SK-N-DZ (cell line): ENCODE data around the gene USP2.

Experiments used
- DNase-seq: peaks from one replicate; pipeline ENCODE4 v3.0.0-alpha.2; 2015; ENCODE audit warnings: low spot score

The USP2 gene

DNA sequence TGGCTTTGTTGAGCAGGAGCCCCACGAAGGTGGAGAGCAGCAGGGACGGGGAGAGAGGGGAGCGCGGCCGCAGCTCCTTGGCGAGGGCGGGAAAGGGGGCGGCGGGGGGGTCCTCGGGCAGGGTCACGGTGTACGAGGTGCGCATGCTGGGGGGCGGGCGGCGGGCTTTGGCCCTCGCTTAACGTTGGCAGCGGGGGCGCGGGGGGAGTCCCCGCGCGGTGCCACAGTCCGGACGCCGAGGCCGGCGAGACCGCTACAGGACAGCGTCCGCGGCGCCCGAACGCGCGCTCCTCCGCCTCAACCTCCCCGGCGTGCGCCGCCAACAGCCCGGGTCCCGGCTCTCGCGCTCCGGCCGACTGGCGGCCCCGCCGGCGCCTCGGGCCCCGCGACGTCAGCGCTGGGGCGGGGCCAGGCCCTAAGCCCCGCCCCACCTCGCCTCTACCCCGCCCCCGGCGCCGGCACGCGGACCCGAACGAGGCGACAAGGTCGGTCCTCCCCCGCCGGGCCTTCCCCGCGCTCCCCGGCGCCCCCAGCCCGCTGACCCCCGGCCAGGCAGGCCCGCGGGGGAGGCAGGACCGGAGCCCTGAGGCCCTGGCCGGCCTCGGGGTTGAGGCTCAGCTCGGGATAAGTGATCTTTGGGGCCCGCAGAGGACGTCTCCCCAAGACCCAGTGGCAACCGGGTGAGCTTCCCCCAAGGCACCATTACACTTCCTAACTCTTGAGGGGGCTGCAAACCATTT is 17.5 kb downstream of the USP2 start:
- DNase-seq = no peak

DNA sequence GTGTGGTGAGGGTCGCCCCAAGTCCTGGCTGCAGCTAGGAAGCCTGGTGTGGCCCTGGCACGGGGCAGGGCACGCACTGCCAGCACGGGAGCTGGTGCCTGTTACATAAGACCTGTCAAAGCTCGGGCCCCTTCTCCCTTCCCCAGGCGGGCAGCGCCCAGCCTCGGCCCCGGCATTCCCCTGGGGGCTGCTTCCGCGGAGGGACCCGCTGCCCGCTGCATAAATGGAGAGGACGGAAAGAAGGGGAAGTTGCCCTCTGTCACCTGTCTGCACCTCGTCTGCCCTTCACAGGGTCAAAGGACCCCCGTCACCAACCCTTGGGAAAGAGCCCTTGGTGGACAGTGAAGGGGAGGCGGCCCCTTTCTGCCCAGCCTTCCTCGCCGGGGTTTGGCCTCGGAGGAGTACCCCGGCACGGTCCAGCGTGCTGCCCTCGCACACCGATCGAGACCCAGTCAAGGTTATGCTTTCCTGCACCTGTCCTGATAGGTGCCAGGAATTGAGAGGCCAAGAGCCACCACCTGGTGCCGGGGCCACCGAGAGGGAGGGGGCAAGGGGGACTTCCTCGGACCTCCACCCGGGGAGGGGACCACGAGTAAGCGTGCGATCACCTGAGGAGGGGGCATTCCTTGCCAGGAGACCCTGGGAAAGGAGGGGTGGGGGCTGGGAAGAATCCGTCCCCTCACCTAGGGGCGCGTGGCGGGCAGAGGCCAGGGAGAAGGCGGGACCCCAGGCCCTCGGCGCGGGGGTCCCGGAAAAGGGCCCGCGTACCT is 18.2 kb downstream of the USP2 start:
- DNase-seq = no peak

DNA sequence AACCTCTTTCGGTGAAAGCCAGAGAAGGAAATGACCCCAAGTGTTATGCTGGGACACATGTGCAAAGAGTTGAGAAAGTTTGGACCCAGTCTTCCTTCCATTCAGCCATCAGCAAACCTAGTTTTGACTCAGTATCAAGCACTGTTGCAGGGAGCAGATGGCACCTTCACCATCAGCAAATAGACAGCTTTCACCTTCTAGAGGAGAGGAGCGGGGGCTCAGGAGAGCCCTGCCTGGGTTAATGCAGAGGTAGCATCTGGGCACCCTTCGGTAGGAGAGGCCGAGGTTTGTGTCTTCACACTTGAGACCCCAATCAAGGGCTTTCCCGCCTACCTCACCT is 18.8 kb downstream of the USP2 start:
- DNase-seq = no peak

DNA sequence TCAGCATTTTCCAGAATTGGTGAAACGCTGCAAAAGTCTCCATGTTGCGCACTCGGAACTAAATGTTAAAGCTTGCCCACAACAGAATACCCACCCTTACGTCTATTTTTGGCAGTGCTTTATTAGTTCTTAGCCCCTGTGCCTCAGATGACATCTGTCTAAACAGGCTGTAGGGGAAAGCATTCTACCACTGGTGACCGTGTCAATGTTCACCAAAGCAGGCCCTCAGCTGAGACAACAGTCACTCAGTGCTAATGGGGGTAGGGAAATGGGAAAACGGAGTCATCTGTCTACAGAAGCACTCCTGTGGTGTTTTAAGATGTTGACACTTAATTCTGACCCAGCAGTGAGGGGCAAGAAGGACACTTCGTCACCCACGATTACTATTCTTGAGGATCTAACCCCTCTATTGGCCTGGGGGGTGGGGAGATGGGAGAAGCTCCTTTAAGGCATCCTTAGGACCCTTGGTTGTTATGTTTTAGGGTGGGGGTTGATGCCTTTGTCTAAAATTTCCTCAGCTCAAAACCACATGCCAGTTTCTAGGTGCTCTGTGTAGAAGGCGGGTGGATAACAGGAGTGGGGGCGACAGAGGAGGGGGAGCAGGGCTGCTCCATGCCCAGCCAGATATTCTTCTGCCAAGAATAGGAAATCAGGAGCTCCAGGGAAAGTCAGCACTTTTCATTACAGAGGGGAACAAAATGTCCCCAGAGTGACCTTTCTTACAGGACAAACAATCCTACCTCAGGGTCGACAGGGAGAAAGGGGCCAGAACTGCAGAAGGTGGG is 19.4 kb downstream of the USP2 start:
- DNase-seq = no peak

DNA sequence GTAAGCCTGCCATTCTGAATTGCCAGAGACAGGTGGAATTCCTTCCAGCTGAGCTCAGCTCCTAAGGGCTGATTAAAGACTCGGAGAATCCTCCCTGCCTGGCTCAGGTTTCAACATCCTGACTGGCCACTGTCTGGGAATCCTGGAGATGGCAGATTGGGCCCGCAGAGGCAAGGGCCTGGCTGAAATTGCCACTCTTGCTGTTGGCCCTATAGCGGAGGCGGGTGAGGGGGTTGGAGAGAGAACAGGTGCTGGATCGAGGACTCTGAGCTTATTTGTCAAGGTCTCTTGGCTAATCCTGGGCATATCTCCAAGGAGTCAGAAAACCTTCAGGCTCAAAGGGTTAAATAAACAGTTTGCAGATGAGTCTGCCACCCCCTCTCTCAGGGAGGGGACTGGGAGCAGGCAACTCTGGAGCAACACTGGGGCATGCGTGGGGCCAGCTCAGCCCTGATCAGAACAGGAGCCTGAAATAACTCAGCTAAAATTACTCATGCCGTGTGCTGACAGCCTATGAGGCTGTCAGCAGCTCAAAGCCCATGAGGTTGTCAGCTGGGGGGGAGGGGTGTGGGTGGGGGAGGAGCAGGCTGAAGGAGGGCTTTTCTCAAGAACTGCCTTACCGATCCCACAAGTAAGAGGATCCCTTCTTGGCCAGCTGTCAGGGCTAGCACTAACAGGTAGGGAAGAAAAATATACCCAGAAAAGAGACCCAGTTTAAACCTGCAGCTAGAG is 20.3 kb downstream of the USP2 start:
- peak; percentile 43 for DNase-seq

DNA sequence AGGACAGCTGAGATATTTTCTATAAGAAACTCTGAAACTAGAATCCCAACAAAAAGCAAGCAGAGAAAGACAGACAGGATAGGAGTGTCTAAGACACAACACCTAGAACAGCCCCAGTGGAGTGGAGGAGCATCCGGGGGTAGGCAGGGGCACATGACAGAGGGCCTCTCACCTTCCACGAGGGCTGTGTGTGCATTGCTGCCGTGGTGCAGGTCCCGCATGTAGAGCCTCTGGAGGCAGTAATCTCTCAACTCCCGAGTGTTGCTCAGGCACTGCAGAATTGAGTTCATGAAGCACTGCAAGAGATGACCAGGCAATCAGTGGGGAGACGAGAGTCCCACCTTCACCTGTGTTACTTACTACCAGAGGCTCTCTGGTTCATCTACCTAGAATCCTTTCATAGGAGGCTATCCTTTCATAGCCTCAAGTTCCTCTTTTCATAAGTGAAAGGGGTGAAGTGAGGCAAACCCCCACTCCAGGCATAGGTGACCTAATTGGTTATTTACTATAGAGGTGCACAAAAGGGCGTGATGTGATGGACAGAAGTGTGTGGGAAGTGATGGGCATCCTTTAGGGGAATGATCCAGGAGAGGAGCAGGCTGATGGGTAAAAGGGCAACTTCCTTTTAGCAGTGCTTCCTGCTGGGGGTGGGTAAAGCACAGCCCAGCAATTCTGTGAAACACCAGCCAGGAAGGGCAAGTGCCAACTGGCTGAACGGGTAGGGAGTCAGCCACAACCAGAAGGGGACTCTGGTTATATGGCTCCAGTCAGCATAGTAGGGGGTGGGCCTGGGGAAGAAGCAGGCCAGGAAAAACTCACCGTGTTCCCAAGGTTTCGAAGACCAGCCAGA is 21.9 kb downstream of the USP2 start:
- no peak for DNase-seq

DNA sequence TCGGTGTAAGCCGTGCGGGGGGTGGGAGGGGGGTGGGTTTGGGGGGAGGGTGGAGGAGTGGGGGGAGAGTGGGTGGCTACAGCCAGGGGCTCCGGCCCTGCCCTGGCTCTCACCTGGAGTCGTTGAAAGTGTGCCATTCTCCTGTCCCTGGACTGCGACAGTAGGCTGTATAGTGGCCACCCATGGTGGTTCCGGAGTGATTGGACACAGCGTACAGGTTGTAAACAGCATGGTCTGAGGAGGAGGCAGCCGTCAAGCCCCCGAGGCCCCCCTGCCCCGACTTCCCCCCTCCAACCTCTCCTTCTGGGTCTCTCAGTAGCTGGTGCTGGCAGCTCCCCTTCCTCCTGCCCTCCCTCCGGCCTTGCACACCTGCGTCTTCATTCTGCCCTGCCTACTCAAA is 24.4 kb downstream of the USP2 start:
- DNase-seq = no peak

DNA sequence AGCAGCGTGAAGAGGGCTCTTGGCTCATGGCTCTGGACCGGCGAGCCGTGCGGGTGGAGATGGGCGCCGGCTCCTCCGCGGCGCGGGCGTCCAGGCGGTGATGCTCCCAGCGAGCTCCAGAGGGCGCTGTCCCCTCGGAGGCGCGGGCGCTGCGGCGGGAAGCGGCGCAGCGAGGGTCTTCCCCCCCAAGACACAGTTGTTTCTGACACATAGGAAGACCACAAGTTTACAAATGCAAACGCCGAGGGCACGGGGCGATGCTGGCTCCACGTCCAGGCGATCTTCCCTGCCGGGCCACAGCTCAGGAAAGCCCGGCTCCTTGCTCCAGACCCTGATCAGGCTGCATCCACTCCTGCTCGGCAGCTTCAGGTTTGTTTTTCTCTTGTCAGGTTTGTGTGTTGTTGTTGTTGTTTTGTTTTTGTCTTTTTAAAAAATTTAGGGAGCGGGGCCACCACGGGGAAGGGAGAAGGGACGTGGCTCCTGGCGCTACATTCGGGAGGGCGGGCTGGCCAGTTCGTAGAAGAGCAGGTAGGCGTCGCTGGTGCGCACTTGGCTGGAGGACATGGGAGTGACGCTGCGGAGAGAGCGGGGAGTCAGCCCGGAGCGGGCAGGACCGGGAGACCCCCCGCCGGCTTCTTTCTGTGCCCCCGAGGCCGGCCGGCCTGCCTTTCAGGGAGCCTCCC is 25.0 kb downstream of the USP2 start:
- DNase-seq = no peak

DNA sequence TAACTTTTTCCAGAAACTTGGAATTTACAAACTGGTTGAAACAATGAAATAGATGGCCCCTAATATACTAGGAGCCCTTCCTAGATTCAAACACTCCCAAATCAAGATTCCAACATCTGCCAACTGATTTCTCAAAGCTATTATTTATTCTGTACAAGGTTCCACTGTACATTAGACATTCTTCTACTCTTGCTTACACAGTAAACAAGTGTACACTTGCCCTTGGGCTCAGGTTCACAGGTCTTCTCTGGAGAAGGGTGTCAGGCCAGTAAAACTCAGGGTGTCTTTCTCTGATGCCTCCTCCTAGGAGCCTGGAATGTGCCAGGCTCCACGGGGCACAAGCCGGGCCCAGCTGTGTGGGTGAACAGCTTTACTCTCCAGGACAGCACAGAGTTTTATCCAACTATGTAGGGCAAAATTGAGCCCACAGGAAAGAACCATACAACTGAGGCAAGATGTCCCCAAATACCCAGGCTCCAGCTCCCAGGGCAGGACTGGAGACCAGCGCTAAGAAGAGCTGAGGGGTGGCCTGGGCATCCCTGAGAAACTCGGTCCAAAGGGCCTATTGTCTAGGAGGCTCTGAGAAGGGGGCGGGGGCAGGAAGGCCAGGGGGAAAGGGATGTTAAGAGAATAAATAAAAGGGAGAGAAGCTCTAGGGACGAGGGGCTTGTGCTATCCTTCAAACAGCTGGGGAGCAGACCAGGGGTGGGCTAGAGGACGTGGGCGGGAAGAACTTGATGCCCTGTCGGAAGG is 26.2 kb downstream of the USP2 start:
- no peak for DNase-seq

DNA sequence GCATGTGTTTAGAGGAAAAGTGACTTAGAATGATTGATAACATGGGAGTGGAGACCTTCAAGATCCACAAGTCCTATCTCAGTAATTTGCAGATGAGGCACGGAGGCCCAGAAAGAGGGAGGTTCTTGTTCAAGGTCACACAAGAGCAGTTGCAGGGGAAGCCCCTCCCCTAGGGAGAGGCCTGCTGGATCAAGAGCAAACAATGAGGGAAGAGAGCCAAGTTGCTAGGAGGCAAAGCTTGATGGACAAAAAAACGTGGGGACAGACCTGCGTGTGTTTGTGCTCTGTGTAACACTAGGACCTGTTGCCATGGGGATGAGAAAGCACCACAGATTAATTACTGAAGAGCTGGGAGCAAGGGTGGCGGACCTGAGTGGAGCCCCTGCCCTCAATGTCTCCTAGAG is 28.6 kb downstream of the USP2 start:
- DNase-seq = no peak

DNA sequence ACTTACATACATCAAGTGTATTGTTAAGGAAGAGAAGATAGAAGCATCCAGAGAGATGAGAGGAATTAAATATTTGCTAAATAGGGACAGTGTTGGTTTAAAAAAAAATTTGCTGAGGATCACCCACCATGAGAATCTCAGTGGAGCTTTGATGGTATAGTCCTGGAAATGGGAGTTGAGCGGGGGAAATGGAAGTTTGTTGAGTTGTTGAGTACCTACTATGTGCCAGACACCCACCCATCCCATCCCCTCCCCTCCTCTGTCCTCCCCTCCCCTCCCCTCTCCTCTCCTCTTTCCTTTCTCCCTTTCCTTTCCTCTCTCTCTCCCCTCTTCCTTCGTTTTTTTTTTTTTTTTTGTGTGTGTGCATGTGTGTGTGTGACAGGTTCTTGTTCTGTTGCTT is 30.3 kb downstream of the USP2 start:
- no peak for DNase-seq

DNA sequence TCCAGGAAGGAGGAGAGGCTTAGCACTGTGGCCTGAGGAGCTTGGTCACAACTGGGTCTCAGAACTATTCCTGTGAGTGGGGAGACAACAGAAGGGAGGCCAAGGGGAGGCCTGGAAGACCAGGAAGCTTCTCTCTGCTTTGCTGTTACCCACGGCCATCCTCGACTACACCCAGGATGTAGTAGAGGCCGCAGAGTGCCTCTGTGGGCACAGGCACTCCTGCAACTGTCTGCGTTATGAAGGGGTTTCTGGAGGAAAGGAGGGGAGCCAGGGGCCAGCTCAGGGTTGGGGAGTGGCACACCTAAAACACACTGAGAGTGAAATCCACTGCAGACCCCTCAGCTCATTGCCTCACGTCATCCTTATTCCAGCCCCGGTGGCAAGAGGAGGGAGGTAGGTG is 31.2 kb downstream of the USP2 start:
- no peak for DNase-seq

DNA sequence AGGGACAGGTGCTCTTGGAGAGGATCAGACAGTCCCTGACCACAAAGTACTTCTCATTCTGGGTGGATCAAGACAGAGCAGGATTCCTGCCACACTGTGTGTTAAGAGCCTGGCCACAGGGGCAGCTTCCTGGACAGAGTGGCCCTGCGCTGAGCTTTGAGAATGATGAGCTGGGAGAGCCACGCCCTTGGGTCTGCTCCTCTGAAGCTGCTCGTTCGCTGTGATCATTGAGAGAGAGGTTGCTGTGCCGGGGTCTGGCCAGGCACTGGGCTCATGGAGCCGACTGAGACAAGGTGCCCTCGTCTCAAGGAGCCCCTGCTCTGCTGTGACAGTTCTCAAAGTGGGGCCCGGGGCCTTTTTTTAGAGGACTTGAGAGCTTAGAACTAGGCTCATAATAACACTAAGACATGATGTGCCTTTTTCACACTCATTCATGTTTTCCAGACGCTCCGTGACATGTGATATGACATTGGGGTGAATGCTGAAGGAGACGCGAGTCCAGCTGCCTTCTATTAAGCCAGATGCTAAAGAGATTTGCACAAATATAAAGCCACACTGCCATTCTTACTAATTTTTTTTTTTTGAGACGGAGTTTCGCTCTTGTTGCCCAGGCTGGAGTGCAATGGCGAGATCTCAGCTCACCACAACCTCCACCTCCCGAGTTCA is 33.4 kb downstream of the USP2 start:
- DNase-seq = no peak

DNA sequence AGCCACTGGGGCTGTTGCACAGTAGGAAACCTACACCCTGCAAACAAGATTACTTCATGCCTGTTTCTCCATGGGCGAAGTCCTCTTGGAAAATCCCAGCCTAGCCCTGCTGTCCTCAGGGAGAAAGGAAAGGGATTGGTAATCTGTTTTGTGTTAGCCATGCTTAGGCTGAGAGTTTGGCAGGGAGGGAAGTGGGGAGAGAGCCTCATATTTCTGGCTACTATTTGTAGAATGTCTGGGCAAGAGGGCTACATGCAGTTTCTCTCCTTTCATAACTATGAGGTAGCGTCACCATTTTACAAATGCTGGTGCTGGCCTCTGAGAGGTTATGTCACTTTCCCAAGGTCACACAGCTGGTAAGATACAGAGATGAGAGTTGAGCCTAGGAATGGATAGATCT is 34.2 kb downstream of the USP2 start:
- DNase-seq = no peak

DNA sequence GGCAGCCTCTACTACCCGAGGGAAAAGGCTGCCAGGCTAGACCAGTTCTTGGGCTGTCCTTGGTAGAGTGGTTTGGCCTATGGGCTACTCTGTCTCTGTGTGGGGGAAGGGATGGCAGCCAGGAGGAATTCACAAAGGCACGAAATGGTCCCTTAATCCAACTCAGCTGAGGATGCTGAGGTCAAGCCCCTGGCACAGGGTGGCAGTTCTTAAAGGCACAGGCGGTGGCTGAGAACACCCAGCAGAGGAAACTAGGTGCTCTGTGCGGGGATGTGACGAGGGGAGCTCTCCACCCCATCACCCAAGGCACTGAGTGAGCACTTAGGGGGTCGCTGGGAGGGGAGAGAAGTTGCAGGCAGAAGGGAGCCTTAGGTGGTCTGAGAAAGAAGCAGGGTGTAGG is 34.9 kb downstream of the USP2 start, which contains the start of gene MFRP:
TSS of gene MFRP (minus strand) at position 101 of the 400 bp plus-strand sequence. CDS start 192 bp downstream, outside the sequence.
- no peak for DNase-seq

DNA sequence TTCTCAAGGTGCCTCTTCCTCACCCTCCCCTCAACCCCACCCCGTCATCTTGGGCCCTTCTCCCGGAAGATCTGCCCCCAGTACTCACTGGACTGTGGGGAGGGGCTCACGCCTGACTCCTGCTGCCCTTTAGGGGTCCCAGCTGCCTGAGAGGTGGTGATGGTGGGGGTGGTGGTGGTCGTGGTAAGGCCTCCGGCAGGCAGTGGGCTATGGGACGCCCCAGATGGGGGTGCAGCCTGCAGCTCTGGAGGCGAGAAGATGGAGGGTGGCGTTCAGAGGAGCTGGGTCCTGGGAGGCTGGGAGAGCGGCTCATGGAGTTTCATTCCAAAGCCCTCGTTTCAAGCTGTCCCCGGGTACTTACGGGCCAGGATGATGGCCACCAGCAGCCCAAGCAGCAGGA is 35.8 kb downstream of the USP2 start:
- DNase-seq = no peak

DNA sequence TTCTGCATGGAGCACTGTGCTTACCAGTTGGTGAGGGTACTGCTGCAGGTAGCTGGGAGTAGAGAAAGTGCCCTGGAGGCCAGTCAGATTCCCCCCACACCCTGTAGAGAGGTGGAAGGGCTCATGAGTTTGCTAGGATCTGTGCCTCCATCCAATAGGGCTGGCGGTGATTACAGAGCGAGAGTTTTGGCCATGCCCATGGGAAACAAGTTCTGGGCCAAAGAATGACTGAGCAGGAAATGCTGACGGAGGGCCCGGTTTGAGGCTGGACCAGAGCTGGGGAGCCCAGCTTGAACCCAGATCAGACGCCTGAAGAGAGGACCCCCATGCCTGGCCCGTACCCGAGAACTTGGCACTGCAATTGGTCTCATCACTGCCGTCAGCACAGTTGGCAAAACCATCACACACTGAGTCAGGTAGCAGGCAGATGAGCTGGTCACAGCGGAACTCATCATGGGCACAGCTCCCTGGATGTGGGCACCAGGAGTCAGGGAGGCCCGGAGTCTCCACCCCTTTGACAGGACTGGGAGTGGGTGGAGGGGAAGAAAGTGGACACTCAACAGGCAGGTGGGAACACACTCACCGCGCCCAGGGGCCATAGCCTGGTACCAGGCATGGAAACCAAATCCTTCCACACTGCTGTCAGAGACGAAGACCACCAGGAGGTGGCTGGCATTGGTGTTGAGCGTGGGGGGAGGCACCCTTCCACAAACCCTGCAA is 37.0 kb downstream of the USP2 start:
- no peak for DNase-seq

DNA sequence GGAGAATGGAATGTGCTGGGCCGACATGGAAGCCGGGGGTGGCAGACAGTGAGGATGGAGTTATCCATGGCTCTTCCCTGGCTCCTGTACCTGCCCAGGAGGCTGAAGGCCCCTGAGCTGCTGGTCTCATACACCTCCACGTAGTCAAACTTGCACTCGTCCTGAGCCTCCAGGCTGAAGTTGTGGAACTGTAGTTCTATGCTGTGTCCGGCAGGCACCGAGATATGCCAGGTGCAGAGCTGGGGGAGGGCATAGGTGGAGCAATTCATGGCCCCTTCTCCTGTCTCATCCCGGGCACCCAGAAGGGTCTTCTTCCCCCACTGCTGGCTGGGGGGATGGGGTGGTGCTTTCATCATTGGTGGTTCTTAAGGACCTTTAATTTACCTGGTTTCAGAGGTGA is 37.8 kb downstream of the USP2 start:
- no peak for DNase-seq
